ENCODE measurements around the gene PMIS2.

PMIS2 gene

GRCh38 chr19:35585848-35586247 lies at the start of gene PMIS2:
PMIS2 (plus strand) TSS chr19:35586173; CDS start chr19:35586260, 87 bp downstream.
- DNase-seq, result no peak

DNA sequence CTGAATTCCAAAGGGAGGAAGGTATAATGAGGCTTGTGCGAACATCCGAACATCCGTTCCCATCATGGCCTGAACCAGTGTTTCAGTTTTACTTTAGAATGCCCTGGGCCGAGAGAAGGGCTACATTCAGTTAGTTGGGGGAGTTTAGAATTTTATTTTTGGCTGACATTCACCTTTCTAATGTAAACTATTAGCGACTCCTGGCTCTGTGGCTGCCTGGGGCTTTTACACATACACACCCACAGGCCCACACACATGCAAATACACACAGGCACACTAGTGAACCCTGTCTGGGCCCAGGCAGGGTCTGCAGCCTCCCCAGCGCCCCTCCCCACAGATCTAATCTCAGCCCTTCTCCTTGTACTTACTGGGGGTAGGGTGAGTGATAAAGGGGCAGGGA lies 46.7 kb upstream of the PMIS2 start:
- DNase-seq, result no peak

- DNase-seq, result no peak
Observed at GRCh38 chr19:35539850-35540249, 46.1 kb upstream of the PMIS2 start.

- no peak for DNase-seq
Observed at GRCh38 chr19:35540356-35540927, 45.5 kb upstream of the PMIS2 start.

GRCh38 chr19:35542209-35542608 lies 43.8 kb upstream of the PMIS2 start:
- DNase-seq, result no peak

GRCh38 chr19:35543280-35544109 lies 42.5 kb upstream of the PMIS2 start:
- DNase-seq, result no peak

DNA sequence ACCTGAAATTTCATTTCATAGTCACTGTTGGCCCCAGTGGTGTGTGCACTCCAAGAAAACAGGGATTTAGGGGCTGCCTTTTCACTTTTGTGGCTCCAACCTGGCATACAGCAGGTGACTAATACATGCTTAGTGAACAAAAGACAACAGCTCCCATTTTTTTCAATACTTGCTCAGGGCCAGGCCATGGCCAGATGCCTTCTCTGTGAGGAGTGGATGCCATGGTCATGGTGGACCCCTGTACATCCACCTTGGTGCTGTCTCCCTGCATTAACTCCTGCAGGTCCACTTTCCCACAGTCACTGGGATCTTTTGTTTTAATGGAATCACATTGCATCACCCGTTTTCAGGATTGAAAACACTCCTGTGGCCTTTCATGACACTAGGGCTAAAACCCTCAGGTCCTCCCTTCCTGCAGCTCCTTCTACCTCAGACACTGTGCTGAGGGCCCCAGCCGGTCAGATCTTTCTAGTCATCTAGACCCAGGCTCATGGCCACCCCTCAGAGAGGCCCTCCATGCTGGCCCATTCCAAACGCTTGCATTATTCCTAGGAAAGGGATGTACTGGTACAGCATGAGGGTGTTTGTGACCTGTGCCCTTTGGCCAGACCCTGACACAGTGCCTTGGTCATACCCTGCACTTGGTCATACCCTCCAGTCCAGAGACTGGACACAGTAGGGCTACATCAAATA lies 41.7 kb upstream of the PMIS2 start:
- no peak for DNase-seq

GRCh38 chr19:35545001-35545854 lies 40.7 kb upstream of the PMIS2 start, which contains the start of gene TMEM147:
TMEM147 (plus strand) TSS chr19:35545626; CDS start chr19:35545740, 114 bp downstream.
- peak; percentile 76 for DNase-seq

DNA sequence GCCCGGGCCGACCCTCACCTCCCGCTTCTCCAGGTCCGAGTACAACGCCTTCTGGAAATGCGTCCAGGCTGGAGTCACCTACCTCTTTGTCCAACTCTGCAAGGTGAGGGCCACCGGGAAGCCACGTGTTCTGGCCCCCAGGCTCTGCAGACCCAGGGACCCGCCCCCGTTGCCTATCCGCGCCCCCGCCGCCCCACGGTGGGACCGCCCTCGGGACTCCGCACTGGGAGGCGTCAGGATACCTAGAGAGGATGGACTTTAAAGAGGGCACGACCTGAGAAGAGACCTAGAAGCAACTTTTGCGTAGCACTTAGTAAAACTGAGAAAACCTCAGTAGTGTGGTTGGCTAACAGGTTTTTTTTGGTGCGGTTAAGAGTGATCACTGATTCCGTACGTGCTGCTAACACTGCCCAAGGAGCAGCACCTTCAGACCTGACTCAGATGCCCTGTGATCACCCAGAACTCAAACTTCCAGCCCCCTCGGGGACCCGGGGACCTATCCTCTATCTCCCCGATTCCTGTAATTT lies 40.1 kb upstream of the PMIS2 start:
- DNase-seq, result peak; percentile 58

GRCh38 chr19:35546532-35546931 lies 39.4 kb upstream of the PMIS2 start:
- no peak for DNase-seq

DNA sequence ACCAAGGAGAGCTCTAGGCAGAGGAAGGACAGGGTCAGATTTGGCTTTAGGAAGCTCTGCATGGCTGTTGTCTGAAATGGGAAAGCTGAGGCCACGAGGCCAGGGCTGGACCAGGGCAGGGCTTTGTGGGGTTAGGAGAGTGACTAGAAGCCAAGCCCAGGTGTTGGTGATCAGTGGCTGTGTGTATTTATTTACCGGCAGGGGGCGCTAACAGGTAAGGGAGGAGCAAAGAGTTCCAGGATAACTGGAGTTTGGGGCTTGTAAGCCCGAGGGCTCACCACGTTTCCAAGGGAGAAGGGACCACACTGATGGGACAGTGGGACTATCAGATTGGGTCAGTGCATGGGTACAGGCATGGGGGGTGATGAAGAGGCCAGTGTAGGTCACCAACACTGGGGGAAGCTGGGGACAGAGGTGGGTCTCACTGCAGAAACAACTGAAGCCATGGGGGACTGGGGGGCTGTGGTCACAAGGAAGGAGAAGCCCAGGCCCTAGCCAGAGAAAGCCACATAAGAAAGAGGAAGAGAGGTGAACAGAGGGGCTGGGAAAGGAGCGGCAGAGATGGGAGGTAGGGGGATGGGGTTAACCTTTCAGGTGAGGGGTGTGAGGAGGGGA lies 36.7 kb upstream of the PMIS2 start:
- DNase-seq, result peak; percentile 28

- DNase-seq, result no peak
Observed at GRCh38 chr19:35549879-35550523, 36.0 kb upstream of the PMIS2 start.

GRCh38 chr19:35551091-35551810 lies 34.7 kb upstream of the PMIS2 start:
- no peak for DNase-seq

DNA sequence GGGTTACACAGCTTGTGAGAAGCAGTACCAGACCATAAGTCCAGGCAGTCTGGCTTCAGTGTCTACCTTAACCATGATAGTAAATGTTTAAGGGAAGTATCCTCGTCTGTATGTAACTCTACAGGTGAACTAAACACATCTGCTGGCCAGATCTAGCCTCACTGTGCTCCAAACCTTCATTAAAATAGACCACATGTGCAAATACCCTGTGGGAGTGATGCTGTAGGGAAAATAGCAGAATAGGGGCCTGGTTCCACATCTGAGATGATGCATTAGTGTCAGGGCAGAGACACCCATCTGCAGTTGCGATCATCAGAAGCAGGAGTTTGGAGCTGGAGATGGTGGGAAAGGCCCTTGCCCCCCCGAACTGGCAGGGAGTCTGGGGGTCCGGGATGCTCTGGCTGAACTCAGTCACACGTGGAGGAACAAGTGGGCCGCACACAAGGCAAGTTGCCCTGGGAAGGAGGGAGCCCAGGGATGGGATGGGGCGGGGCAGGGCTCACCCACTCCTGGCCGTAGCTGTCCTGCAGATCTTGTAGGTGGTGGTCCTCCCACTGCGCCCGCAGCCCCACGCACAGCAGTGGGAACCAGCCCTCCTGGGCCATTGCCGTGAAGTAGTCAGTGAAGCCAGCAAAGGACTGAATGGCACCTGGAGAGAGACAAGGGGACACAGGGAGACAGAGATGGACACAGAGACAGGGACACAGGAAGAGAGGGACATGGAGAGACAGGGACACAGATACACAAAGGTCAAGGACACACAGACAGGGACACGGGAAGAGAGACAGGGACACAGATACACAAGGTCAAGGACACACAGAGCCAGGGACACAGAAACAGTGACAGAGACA lies 33.2 kb upstream of the PMIS2 start:
- no peak for DNase-seq

- DNase-seq, result no peak
Observed at GRCh38 chr19:35553385-35554000, 32.5 kb upstream of the PMIS2 start.

GRCh38 chr19:35554076-35554475 lies 31.9 kb upstream of the PMIS2 start:
- no peak for DNase-seq

DNA sequence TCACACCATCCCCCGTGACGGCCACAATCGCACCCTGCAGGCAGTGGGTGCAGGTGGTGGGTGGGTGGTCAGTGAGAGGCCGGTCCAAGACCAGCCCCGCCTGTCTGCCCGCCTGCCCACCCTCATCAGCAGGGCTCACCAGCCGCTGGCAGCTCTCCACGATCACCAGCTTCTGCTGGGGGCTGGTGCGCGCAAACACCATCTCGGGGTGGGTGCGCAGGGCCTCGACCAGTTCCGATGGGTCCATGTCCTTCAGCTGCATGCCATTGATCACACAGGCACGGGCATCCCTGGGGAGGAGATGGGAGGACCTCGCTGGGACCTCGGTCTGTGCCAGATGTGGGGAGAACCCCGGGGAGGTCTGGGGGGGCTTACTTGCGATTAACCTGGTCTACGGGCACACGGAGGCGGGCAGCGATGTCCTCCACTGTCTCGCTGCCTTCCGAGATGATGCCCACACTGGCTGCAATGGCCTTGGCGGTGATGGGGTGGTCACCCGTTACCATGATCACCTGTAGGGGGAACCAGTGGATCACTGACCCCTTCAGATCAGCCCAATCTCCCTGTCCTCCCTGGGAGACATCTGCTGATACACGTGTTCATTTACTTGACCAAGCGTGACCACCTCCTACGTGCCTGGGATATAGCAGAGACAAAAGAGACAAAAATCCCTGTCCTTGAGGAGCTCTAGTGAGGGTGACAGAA lies 30.5 kb upstream of the PMIS2 start:
- no peak for DNase-seq

GRCh38 chr19:35556025-35556590 lies 29.9 kb upstream of the PMIS2 start:
- DNase-seq, result no peak
